HG02973 (cell line): ENCODE measurements around the gene FBXW9.
"Not testable (repeated sequence)": the region's sequence is repeated elsewhere in the genome, so short reads cannot be mapped to it uniquely, and the experiment has no call there.

ENCODE experiments used
- ATAC-seq: cut with Tn5 transposase; IDR thresholded peaks from one replicate; pipeline ENCODE4 v1.9.1; 2021; ENCODE audit warnings: moderate library complexity; ENCODE audit not compliant: unreplicated experiment

The FBXW9 gene

DNA sequence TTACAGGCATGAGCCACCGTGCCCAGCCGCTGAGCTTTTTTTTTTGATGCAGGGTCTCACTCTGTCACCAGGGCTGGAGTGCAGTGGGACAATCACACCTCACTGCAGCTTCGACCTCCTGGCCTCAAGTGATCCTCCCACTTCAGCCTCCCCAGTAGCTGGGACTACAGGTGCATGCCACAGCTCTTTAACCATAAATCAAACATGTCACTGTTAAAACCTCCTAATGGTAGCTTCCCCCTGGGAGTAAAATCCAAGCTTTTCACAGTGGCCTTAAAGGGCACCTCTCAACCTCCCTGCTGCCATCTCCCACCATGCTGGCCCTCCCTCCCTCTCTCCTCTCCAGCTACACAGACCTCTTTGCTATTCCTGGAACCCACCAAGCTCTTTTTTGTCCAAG is 10.6 kb downstream of the FBXW9 start:
- ATAC-seq = no peak

GRCh38 chr19:12681074-12681987 is 15.1 kb downstream of the FBXW9 start, which contains the start of gene DHPS:
Gene DHPS, minus strand, starts transcription at chr19:12681880. Its CDS starts 114 bp downstream, at chr19:12681766.
- ATAC-seq = peak; percentile 59

DNA sequence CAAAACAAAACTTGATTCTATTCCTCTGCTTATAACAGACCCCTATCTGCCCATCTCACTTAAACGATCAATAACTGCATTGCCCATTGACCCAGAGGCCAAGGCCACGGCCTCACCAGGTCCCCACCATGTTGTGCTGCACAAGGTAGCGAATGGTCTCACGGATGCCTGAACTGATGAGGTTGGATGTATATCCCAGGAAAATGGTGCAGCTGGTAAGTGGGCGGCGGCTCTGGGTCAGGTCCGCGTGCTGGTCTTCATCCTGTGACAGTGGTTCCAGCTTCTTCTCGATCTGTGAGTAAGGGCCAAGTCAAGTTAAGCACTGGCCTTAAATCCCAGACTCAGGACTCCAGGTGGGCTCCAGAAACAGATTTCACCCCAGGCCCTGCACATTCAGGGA is 16.4 kb downstream of the FBXW9 start:
- no peak for ATAC-seq

- ATAC-seq = not testable (repeated sequence)
These were observed 18.4 kb downstream of the FBXW9 start for GRCh38 chr19:12678039-12678438.

DNA sequence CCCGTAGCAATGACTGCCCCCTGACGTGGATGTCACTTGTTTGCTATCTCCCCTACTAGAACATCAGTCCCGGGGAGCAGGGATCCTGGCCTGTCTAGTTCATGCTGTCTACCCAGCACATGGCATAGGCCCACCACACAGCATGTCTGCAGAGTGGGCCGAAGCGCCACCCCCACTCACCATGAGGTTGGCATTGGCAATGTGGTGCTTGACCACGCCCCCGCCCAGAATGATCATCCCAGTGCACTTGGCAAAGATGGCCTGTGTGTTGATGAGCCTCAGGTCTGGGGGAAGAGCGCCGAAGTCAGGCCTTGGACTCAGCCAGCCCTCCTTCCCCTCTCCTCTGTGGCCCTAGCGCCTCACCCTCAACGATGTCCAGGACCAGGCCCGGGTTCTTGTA is 19.5 kb downstream of the FBXW9 start:
- ATAC-seq = no peak

GRCh38 chr19:12676384-12676792 is 20.0 kb downstream of the FBXW9 start:
- no peak for ATAC-seq

DNA sequence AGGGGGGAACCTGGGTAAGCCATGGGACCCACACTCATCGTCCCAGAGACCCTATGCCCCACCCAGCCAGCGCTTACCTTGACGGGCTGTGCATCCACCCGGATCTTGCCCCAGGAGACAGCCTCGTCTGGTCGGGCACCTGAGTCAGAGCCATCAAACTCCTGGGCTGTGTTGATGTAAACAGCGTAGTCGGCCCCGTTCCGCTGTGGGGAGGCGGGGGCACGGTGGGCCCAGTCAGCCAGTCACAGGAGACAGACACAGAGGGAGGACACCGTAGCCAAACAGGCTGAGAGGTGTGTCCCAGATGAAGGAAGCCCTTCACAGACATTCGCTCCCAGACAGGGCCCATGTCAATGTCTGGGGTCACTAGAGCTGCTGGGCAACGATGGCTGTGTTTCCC is 20.5 kb downstream of the FBXW9 start:
- ATAC-seq = no peak

GRCh38 chr19:12675399-12675798 is 21.0 kb downstream of the FBXW9 start:
- ATAC-seq = no peak

- ATAC-seq = no peak
These were observed 23.7 kb downstream of the FBXW9 start for GRCh38 chr19:12672744-12673143.

DNA sequence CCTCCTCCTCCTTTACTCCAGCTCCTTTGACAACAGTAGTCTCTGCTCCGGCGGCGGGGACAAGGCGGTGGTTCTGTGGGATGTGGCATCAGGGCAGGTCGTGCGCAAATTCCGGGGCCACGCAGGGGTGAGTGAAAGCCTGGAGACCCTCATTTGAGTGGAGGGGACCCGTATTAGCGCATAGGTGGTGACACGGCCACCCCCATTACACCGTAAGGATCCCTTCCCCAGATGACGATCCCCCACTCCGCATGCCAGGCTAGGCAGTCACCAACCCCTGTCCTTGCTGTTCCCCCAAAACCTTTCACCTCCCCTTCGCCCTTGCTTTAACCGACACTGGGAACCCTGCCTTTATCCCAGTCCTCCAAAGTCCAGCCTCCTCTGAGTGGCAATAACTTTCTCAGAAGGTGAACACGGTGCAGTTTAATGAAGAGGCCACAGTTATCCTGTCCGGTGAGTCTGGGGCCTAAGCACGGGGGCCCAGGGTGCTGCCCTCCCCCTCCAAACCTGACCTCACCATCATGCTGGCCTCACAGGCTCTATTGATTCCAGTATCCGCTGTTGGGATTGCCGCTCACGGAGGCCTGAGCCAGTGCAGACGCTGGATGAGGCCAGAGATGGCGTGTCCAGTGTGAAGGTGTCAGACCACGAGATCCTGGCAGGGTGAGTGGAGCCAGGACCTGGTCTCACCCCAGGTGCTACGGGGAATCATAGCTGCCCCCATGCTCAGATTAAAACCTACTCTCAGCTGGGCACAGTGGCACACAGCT is 26.1 kb downstream of the FBXW9 start:
- ATAC-seq = no peak

DNA sequence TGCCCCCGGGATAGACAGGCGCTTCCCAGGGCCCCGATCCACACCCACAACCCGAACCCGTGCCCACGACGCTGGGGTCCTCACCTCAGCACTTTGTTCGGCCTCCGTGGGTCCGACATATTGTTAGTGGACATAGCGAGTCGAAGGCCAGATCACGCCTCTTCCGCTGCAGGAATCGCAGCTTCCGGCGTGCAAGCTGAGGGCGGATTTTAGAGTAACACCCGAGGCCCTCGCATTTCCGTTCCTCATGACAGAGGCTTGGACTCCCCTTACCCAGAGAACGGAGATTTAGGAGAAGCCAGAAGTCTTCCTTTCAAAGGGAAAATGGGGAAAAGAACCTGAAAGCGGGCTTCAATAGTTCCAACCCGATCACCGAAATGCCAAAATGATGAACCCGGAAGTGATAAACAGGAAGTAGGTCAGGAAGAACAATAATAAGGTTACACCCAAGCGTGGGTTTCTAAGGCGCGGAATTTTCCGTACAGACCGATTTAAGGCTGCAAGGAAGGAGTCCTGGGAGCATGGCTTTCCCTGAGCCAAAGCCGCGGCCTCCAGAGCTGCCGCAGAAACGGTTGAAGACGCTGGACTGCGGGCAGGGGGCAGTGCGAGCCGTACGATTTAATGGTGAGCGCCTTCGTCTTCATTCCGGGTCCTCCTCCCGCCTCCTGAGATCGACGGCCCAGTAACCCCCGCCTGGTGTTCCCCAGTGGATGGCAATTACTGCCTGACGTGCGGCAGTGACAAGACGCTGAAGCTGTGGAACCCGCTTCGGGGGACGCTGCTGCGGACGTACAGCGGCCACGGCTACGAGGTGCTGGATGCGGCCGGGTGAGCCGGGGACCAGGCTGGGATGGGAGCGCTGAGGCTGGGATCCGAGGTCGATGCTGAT is 26.9 kb downstream of the FBXW9 start:
- ATAC-seq = no peak

GRCh38 chr19:12668932-12669269 is 27.5 kb downstream of the FBXW9 start:
- ATAC-seq = no peak

GRCh38 chr19:12668346-12668745 is 28.1 kb downstream of the FBXW9 start:
- no peak for ATAC-seq

DNA sequence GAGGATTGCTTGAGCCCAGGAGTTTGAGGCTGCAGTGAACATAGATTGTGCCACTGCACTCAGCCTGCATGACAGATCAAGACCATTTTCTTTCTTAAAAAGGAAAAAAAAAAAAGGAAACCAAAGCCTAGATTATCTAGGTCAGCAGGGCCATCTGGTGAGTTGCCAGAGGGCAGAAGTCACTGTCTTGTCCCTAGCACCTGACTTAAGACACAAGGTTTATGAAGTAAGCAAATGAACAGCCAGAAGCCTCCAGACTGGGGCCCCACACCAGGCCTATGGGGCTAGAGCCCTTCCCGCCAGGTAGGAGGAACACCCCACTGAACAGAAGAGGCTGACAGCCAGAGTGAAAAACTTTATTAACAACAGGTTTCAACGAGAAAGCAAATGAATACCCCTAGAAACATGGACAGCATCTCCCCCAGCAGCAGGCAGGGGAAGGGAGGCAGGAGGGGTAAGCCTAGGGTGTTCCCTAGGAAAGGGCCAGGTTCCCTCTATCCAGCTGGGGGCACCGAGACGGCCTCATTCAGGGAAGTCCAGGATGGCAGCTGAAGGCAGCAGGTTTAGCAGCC is 28.6 kb downstream of the FBXW9 start:
- no peak for ATAC-seq

DNA sequence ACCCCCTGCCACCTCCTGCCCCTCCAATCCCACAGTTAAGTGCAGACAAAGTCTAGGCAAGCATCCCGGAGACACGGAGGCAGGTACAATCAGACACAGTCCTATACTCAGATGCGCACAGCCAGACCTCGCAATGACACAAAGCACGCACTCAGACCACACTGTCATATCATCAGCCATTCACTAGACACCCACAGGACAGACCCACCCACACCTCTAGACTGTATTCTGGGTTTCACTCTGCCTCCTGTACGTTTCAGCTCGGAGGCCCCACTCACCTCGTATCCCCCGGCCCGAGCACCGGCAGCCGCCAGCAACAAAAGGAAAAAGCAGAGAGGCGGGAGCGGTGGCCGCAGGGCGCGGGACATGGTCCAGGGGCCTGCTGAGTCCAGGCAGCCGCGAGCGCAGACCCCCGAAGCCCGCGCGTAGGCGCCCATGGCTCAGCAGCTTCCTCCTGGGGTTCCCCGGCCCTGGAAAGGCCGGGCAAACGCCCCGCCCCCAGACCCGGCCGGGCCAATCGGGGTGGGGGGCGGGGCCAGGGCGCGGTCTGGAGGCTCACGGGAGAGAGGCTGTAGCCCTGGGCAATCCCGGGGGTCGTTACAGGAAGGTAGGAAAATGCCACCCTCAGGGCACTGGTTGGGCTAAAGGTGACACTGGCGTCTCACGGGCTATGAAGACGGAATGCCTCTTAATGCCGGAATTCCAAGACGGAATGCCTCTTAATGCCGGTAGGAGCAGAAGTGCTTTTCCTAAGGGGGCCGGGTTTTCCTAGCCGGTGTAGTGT is 30.0 kb downstream of the FBXW9 start, which contains the start of the genes MAN2B1 and WDR83:
Gene MAN2B1, minus strand, starts transcription at position 478 of the 784 bp plus-strand sequence. Its CDS starts 41 bp downstream, at position 437.
Gene WDR83, plus strand, starts transcription at position 543 of the 784 bp plus-strand sequence. CDS start 2,984 bp downstream, outside the sequence.
- no peak for ATAC-seq

- ATAC-seq = no peak
These were observed 30.7 kb downstream of the FBXW9 start for GRCh38 chr19:12665671-12666264.

GRCh38 chr19:12665281-12665573 is 31.2 kb downstream of the FBXW9 start:
- no peak for ATAC-seq

DNA sequence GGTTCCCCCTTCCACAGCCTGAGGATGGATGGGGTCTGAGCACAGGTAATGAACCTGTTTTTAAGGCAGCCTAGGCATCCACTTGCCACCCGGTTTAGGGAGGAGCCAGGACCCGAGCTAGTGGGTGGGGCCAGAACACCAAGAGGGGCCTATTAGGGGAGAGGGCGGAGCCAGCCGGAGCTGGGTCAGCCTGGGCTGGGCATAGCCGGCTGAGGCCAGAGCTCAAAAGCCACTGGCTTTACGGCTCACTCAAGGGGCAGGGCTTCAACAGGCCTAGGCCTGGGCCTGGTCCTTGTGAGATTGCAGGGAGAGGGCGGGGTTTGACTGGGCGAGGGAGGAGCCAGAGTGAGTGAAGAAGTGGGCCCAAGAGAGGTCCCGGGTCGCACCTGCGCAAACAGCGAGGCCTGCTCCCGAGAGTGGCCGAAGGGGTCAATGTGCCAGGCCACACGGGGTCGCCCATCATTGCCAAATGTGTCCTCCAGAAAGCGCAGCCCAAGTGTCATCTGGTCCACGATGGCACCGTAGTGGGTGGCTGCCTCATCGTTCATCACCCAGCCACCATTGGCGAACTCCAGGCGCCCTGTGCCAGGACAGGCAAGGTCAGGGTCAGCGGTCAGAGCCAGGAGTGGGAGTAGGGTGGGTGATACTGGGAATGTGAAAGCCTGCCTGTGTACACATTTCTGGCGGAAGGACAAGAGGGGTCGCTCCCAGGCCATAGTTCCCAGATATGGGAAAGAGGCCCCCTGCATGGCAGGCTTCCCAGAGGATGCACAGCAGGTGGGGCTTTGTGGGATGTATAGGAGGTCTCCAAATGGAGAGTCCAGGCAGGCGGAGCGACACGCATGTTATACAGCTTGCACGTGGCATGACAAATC is 31.8 kb downstream of the FBXW9 start:
- no peak for ATAC-seq
